ENCODE results near the gene EIF2S2.

The EIF2S2 gene

GRCh38 chr20:34110745-34111641 lies 1.1 kb downstream of the EIF2S2 start:
- H3K4me3 ChIP-seq (ENCODE audit: low read depth in 1 of 2, low read length in 1 of 2): peak overlapping the region; percentile 96 to 97
- no peak for TF ChIP-seq CTCF (IDR thresholded peaks at IDR 0.05)
- no peaks in the 10 kb centered on the region for H3K27me3 ChIP-seq

GRCh38 chr20:34110025-34110744 lies 1.9 kb downstream of the EIF2S2 start:
- peaks cover 25 to 30% of the 10 kb centered on the region in 2 experiments for H3K4me1 ChIP-seq (ENCODE audit: control insufficient read depth in 1 of 2, insufficient read depth in 1 of 2, low read depth in 1 of 2, low read length in 1 of 2)
- H3K27ac ChIP-seq: peak overlapping the region; percentile 90

More at GRCh38 chr20:34110745-34111641, 1.1 kb downstream of the EIF2S2 start:
- Histone ChIP-seq H3K27ac (peak overlapping the region; percentile 90), H3K9me3 (no peaks in the 10 kb centered on the region), H3K36me3 (no peaks in the 10 kb centered on the region), H3K4me1 (ENCODE audit: control insufficient read depth in 1 of 2, insufficient read depth in 1 of 2, low read depth in 1 of 2, low read length in 1 of 2) (peaks cover 25 to 30% of the 10 kb centered on the region in 2 experiments)

GRCh38 chr20:34109442-34109841 lies 2.6 kb downstream of the EIF2S2 start:
- Histone ChIP-seq H3K27ac (no peak overlapping the region), H3K4me3 (ENCODE audit: low read depth in 1 of 2, low read length in 1 of 2) (no peak overlapping the region), H3K9me3 (no peaks in the 10 kb centered on the region), H3K36me3 (peaks cover 11% of the 10 kb centered on the region), H3K4me1 (ENCODE audit: control insufficient read depth in 1 of 2, insufficient read depth in 1 of 2, low read depth in 1 of 2, low read length in 1 of 2) (peaks cover 25 to 30% of the 10 kb centered on the region in 2 experiments), H3K27me3 (no peaks in the 10 kb centered on the region)
- no peak for TF ChIP-seq CTCF (IDR thresholded peaks at IDR 0.05)

More at GRCh38 chr20:34110025-34110744, 1.9 kb downstream of the EIF2S2 start:
- Histone ChIP-seq H3K4me3 (ENCODE audit: low read depth in 1 of 2, low read length in 1 of 2) (peak overlapping the region in 1 of 2 experiments; percentile 97), H3K27me3 (no peaks in the 10 kb centered on the region), H3K9me3 (no peaks in the 10 kb centered on the region), H3K36me3 (peaks cover 3% of the 10 kb centered on the region)
- TF ChIP-seq CTCF (IDR thresholded peaks at IDR 0.05): no peak

GRCh38 chr20:34108616-34109174 lies 3.3 kb downstream of the EIF2S2 start:
- no peaks in the 10 kb centered on the region for H3K9me3 ChIP-seq
- H3K4me3 ChIP-seq (ENCODE audit: low read depth in 1 of 2, low read length in 1 of 2): no peak overlapping the region
- H3K27me3 ChIP-seq: no peaks in the 10 kb centered on the region
- TF ChIP-seq CTCF (IDR thresholded peaks at IDR 0.05): no peak
- H3K27ac ChIP-seq: no peak overlapping the region
- H3K4me1 ChIP-seq (ENCODE audit: control insufficient read depth in 1 of 2, insufficient read depth in 1 of 2, low read depth in 1 of 2, low read length in 1 of 2): peaks cover 25 to 30% of the 10 kb centered on the region in 2 experiments
- peaks cover 18% of the 10 kb centered on the region for H3K36me3 ChIP-seq

GRCh38 chr20:34105978-34106675 lies 5.9 kb downstream of the EIF2S2 start:
- TF ChIP-seq CTCF (IDR thresholded peaks at IDR 0.05): no peak
- H3K4me3 ChIP-seq (ENCODE audit: low read depth in 1 of 2, low read length in 1 of 2): no peak overlapping the region
- H3K27ac ChIP-seq: no peak overlapping the region
- H3K36me3 ChIP-seq: peaks cover 41% of the 10 kb centered on the region
- peaks cover 15 to 22% of the 10 kb centered on the region in 2 experiments for H3K4me1 ChIP-seq (ENCODE audit: control insufficient read depth in 1 of 2, insufficient read depth in 1 of 2, low read depth in 1 of 2, low read length in 1 of 2)
- no peaks in the 10 kb centered on the region for H3K27me3 ChIP-seq
- H3K9me3 ChIP-seq: no peaks in the 10 kb centered on the region
